OCI-LY7 (cell line): ENCODE measurements around the gene MICB. TPM values are rescaled to one million over a fixed set of nuclear protein-coding genes. Genes with fewer than 3 reads are reported as not detected.

ENCODE experiments used
- Bru-seq: library from RNA; stranded (reverse); fragments of 400-500 nt; gene quantifications from one replicate; lab custom pipeline; 2021; lab: Mats Ljungman, UMichigan
- BruChase-seq, 2 experiments: library from RNA; stranded (reverse); fragments of 400-500 nt; gene quantifications; one replicate each; lab custom pipeline; 2021; lab: Mats Ljungman, UMichigan
- BruUV-seq: library from RNA; stranded (reverse); fragments of 400-500 nt; replicated peaks from 2 replicates; lab custom pipeline; 2021; lab: Mats Ljungman, UMichigan
- CTCF ChIA-PET: fragments of 300-600 bp; sonication (Branson Sonifier 250); formaldehyde crosslinking; loops from one replicate; lab custom pipeline; 2022; ENCODE audit warnings: antibody characterized with exemption; ENCODE audit not compliant: unreplicated experiment; lab: Charles Lee
- POLR2A ChIA-PET: fragments of 300-600 bp; sonication (Branson Sonifier 250); formaldehyde crosslinking; loops from one replicate; lab custom pipeline; 2022; ENCODE audit warnings: antibody characterized with exemption; lab: Charles Lee
- DNase-seq: peaks from one replicate; pipeline ENCODE4 v3.0.0-alpha.2; 2015; ENCODE audit warnings: low spot score
- H2AFZ ChIP-seq: fragments of 200-600 bp; sonication (generic), shearing (Covaris generic); 2 replicates; pipeline ENCODE4 v1.6.1; 2014; ENCODE audit warnings: mild to moderate bottlenecking, antibody characterized with exemption, low read length, moderate library complexity
- H3K27ac ChIP-seq: fragments of 200-600 bp; sonication (generic); 2 replicates; pipeline ENCODE4 v1.5.1; 2014; ENCODE audit warnings: mixed run types, low read depth, mild to moderate bottlenecking, moderate library complexity, low read length, inconsistent platforms; ENCODE audit not compliant: poor library complexity, severe bottlenecking
- H3K36me3 ChIP-seq: fragments of 200-600 bp; sonication (generic); 2 replicates; pipeline ENCODE4 v1.6.1; 2014; ENCODE audit warnings: mild to moderate bottlenecking, antibody characterized with exemption, low read length, moderate library complexity, mixed read lengths; ENCODE audit not compliant: insufficient read depth
- H3K4me1 ChIP-seq: fragments of 200-600 bp; sonication (generic); 2 replicates; pipeline ENCODE4 v1.5.1; 2014; ENCODE audit warnings: mild to moderate bottlenecking, low read length; ENCODE audit not compliant: insufficient read depth, poor library complexity, severe bottlenecking
- H3K4me2 ChIP-seq: fragments of 200-600 bp; sonication (generic); 2 replicates; pipeline ENCODE4 v1.6.1; 2014; ENCODE audit warnings: mild to moderate bottlenecking, low read length
- H3K4me3 ChIP-seq: fragments of 200-600 bp; sonication (generic); 2 replicates; pipeline ENCODE4 v1.5.1; 2014; ENCODE audit warnings: mild to moderate bottlenecking, low read depth, low read length; ENCODE audit not compliant: poor library complexity, severe bottlenecking
- H3K79me2 ChIP-seq: fragments of 200-600 bp; sonication (generic); 2 replicates; pipeline ENCODE4 v1.6.1; 2016; ENCODE audit warnings: low read depth, mild to moderate bottlenecking, low read length, moderate library complexity, mixed read lengths; ENCODE audit not compliant: insufficient read depth
- H3K9me2 ChIP-seq: fragments of 200-600 bp; sonication (generic); 2 replicates; pipeline ENCODE4 v1.6.1; 2016; ENCODE audit warnings: mild to moderate bottlenecking, low read length, mixed read lengths; ENCODE audit not compliant: insufficient read depth
- H3K9me3 ChIP-seq: fragments of 200-600 bp; sonication (generic); 2 replicates; pipeline ENCODE4 v1.6.1; 2014; ENCODE audit warnings: mild to moderate bottlenecking, mixed run types, low read length, mixed read lengths
- H4K20me1 ChIP-seq: fragments of 200-600 bp; sonication (generic); 2 replicates; pipeline ENCODE4 v1.6.1; 2014; ENCODE audit warnings: mild to moderate bottlenecking, antibody characterized with exemption, low read length, moderate library complexity, mixed read lengths; ENCODE audit not compliant: insufficient read depth
- CTCF ChIP-seq: fragments of 200-600 bp; sonication (generic); conservative IDR thresholded peaks from 2 replicates; pipeline ENCODE4 v1.5.1; 2014; ENCODE audit warnings: mild to moderate bottlenecking, antibody characterized with exemption, low read length, moderate library complexity, mixed read lengths
- EZH2phosphoT487 ChIP-seq: fragments of 200-600 bp; sonication (generic); IDR thresholded peaks from 2 replicates; pipeline ENCODE4 v1.6.1; 2018; ENCODE audit warnings: low read depth, borderline replicate concordance, mild to moderate bottlenecking, mixed run types, antibody characterized with exemption, low read length, moderate library complexity, mixed read lengths
- intact Hi-C: fragments of 100-400 bp; cut with micrococcal nuclease; formaldehyde crosslinking; loops from one replicate; pipeline ENCODE4 v1.10.0; 2022; ENCODE audit not compliant: unreplicated experiment
- long read RNA-seq: library from polyadenylated mRNA; stranded (forward); transcript quantifications from one replicate; pipeline ENCODE4 v2.0.0, GENCODE V29; 2022
- total RNA-seq, 2 experiments: library from RNA; depleted of rRNA in 1 of 2; stranded (reverse); fragments of >200 nt in 1 of 2; shearing (Covaris generic) in 1 of 2; gene quantifications; 2 replicates each; pipeline ENCODE4 v1.2.3, GENCODE V29; 2014 to 2022

Gene MICB
- total RNA-seq (2014; rRNA removed; shearing (Covaris generic)): 24.2 and 26.3 TPM in 2 replicates
- total RNA-seq (2022): 32.4 and 33.9 TPM in 2 replicates
- percentile 76 among the genes with signal in this experiment for Bru-seq, nascent RNA
- BruChase-seq, experiment 1, labeled RNA remaining after a 6-hour chase: percentile 80 among the genes with signal in this experiment
- percentile 87 among the genes with signal in this experiment for BruChase-seq, experiment 2, labeled RNA remaining after a 2-hour chase
- long read RNA-seq, transcript MICB-204 (6 exons, 2,411 nt): major isoform, 13 of 19 reads
- long read RNA-seq, partial matches to known transcripts: 3 of 19 reads
- long read RNA-seq, other reads (novel, unspliced or antisense): 3 of 19 reads

- no peak for TF ChIP-seq EZH2phosphoT487
- TF ChIP-seq CTCF: no peak
- Histone ChIP-seq H2AFZ (no peak within 1 kb of the TSS), H4K20me1 (no peaks in the 10 kb centered on the region), H3K79me2 (peaks cover 81% of the 10 kb centered on the region), H3K9me2 (no peaks in the 10 kb centered on the region), H3K36me3 (peaks cover 21% of the 10 kb centered on the region), H3K4me3 (peak within 1 kb of the TSS; percentile 82), H3K27ac (peak within 1 kb of the TSS; percentile 78), H3K4me2 (peak within 1 kb of the TSS; percentile 98), H3K9me3 (no peaks in the 10 kb centered on the region), H3K4me1 (peaks cover 21% of the 10 kb centered on the region)
- no TSS peak for BruUV-seq
- intact Hi-C loops: loop anchor here (10.0 kb wide), 2 partner anchors 337 to 813 kb away; partner anchors contain the start of gene PPP1R18
- POLR2A ChIA-PET: interaction anchor here (0.5 to 3.4 kb wide), 4 partner anchors 44 to 647 kb away, joined by 3 to 20 read pairs (median 4); partner anchors contain the start of gene DDX39B
- CTCF ChIA-PET: no interaction called here
- peak; percentile 86 for DNase-seq
These were observed at the start of gene MICB for GRCh38 chr6:31497531-31498476. Gene MICB (plus strand): TSS chr6:31498145. CDS start chr6:31498194, 49 bp downstream.

GRCh38 chr6:31450751-31451150 is 47.2 kb upstream of the MICB start:
- H3K4me1 ChIP-seq: no peaks in the 10 kb centered on the region
- no peak overlapping the region for H2AFZ ChIP-seq
- intact Hi-C loops: no loop called here
- ChIA-PET CTCF (no interaction called here), POLR2A (no interaction called here)
- H4K20me1 ChIP-seq: no peaks in the 10 kb centered on the region
- H3K4me2 ChIP-seq: no peak overlapping the region
- no peak overlapping the region for H3K27ac ChIP-seq
- no peaks in the 10 kb centered on the region for H3K36me3 ChIP-seq
- H3K9me3 ChIP-seq: no peaks in the 10 kb centered on the region
- H3K9me2 ChIP-seq: no peaks in the 10 kb centered on the region
- no peak for TF ChIP-seq EZH2phosphoT487
- TF ChIP-seq CTCF: no peak
- no peak for DNase-seq
- BruUV-seq: no TSS peak
- H3K79me2 ChIP-seq: no peaks in the 10 kb centered on the region
- H3K4me3 ChIP-seq: no peak overlapping the region
